DND-41 (cell line): ENCODE data around the gene RHOBTB3.

ENCODE experiments used
- ATAC-seq: fragments of 200-7000 bp; cut with Tn5 transposase; 3 replicates; pipeline ENCODE4 v1.9.1; 2021; ENCODE audit warnings: low read depth; ENCODE audit not compliant: insufficient read depth
- DNase-seq: peaks from one replicate; pipeline ENCODE4 v3.0.0-alpha.2; 2020
- H2AFZ ChIP-seq: 2 replicates; pipeline ENCODE4 v1.6.0; 2012; ENCODE audit warnings: low read depth, low read length
- H3K27ac ChIP-seq: 2 replicates; pipeline ENCODE4 v1.5.1; 2012; ENCODE audit warnings: low read length, inconsistent platforms
- H3K27me3 ChIP-seq: fragments of 200-600 bp; sonication (generic); 2 replicates; pipeline ENCODE4 v1.6.0; 2012; ENCODE audit warnings: low read length, mild to moderate bottlenecking, inconsistent platforms; ENCODE audit not compliant: insufficient read depth, poor library complexity
- H3K36me3 ChIP-seq: 2 replicates; pipeline ENCODE4 v1.5.1; 2012; ENCODE audit warnings: low read length, inconsistent platforms; ENCODE audit not compliant: insufficient read depth
- H3K4me1 ChIP-seq: 2 replicates; pipeline ENCODE4 v1.5.1; 2012; ENCODE audit warnings: mild to moderate bottlenecking, low read length; ENCODE audit not compliant: insufficient read depth
- H3K4me2 ChIP-seq: 2 replicates; pipeline ENCODE4 v1.6.0; 2012; ENCODE audit warnings: mild to moderate bottlenecking, moderate library complexity, low read length, inconsistent platforms; ENCODE audit not compliant: insufficient read depth
- H3K4me3 ChIP-seq, 2 experiments: fragments of 200-600 bp in 1 of 2; shearing (Covaris generic) in 1 of 2; 2 replicates each; pipeline ENCODE4 v1.5.1; 2012 to 2016; ENCODE audit warnings: inconsistent platforms in 2 of 2, low read length in 2 of 2, mild to moderate bottlenecking in 2 of 2, low read depth in 1 of 2, moderate library complexity in 1 of 2
- H3K79me2 ChIP-seq: 2 replicates; pipeline ENCODE4 v1.6.0; 2012; ENCODE audit warnings: low read length, inconsistent platforms; ENCODE audit not compliant: insufficient read depth
- H3K9ac ChIP-seq: 2 replicates; pipeline ENCODE4 v1.6.0; 2012; ENCODE audit warnings: low read depth, mild to moderate bottlenecking, inconsistent platforms, low read length, moderate library complexity
- H3K9me3 ChIP-seq: 2 replicates; pipeline ENCODE4 v1.5.1; 2012; ENCODE audit warnings: low read length, moderate library complexity, mild to moderate bottlenecking, inconsistent platforms; ENCODE audit not compliant: insufficient read depth, severe bottlenecking
- H4K20me1 ChIP-seq: 2 replicates; pipeline ENCODE4 v1.6.0; 2012; ENCODE audit warnings: low read length; ENCODE audit not compliant: insufficient read depth
- EZH2 ChIP-seq: IDR thresholded peaks from 3 replicates; pipeline ENCODE4 v1.6.1; 2012; ENCODE audit warnings: borderline replicate concordance, low read depth, mild to moderate bottlenecking, moderate library complexity, low read length, inconsistent platforms; ENCODE audit not compliant: severe bottlenecking
- TF ChIP-seq, protein P1 (sequence below): IDR thresholded peaks from 2 replicates; pipeline ENCODE4 v1.5.1; 2012; ENCODE audit warnings: borderline replicate concordance, low read length, moderate library complexity, mild to moderate bottlenecking; ENCODE audit not compliant: poor library complexity, severe bottlenecking; ENCODE audit errors: extremely low read depth

Gene RHOBTB3

GRCh38 chr5:95761771-95762651 is 30.9 kb downstream of the RHOBTB3 start:
- Histone ChIP-seq H4K20me1 (no peaks in the 10 kb centered on the region), H3K27me3 (no peaks in the 10 kb centered on the region), H3K4me1 (peaks cover 38% of the 10 kb centered on the region), H2AFZ (peak overlapping the region; percentile 13; the same call in 1 of the 2 replicates), H3K9ac (no peak overlapping the region), H3K79me2 (no peaks in the 10 kb centered on the region), H3K4me2 (peak overlapping the region; percentile 63; the same call in 1 of the 2 replicates), H3K27ac (peak overlapping the region; percentile 86), H3K4me3 (no peak overlapping the region), H3K9me3 (no peaks in the 10 kb centered on the region), H3K36me3 (no peaks in the 10 kb centered on the region)
- TF ChIP-seq, protein P1, sequence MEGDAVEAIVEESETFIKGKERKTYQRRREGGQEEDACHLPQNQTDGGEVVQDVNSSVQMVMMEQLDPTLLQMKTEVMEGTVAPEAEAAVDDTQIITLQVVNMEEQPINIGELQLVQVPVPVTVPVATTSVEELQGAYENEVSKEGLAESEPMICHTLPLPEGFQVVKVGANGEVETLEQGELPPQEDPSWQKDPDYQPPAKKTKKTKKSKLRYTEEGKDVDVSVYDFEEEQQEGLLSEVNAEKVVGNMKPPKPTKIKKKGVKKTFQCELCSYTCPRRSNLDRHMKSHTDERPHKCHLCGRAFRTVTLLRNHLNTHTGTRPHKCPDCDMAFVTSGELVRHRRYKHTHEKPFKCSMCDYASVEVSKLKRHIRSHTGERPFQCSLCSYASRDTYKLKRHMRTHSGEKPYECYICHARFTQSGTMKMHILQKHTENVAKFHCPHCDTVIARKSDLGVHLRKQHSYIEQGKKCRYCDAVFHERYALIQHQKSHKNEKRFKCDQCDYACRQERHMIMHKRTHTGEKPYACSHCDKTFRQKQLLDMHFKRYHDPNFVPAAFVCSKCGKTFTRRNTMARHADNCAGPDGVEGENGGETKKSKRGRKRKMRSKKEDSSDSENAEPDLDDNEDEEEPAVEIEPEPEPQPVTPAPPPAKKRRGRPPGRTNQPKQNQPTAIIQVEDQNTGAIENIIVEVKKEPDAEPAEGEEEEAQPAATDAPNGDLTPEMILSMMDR, result no peak
- TF ChIP-seq EZH2, result no peak
- DNase-seq, result no peak
- no peak for ATAC-seq

- no peaks in the 10 kb centered on the region for H3K9me3 ChIP-seq
- peaks cover 38% of the 10 kb centered on the region for H3K4me1 ChIP-seq
- DNase-seq, result no peak
- H2AFZ ChIP-seq, result no peak overlapping the region
- no peak for ATAC-seq
- H3K4me2 ChIP-seq, result no peak overlapping the region
- no peak overlapping the region for H3K4me3 ChIP-seq
- H3K36me3 ChIP-seq, result no peaks in the 10 kb centered on the region
- no peak overlapping the region for H3K9ac ChIP-seq
- H4K20me1 ChIP-seq, result no peaks in the 10 kb centered on the region
- no peaks in the 10 kb centered on the region for H3K79me2 ChIP-seq
- H3K27me3 ChIP-seq, result no peaks in the 10 kb centered on the region
- H3K27ac ChIP-seq, result no peak overlapping the region
- TF ChIP-seq, protein P1, result no peak
- TF ChIP-seq EZH2, result no peak
These were observed 31.5 kb downstream of the RHOBTB3 start for GRCh38 chr5:95762652-95763041.

DNA sequence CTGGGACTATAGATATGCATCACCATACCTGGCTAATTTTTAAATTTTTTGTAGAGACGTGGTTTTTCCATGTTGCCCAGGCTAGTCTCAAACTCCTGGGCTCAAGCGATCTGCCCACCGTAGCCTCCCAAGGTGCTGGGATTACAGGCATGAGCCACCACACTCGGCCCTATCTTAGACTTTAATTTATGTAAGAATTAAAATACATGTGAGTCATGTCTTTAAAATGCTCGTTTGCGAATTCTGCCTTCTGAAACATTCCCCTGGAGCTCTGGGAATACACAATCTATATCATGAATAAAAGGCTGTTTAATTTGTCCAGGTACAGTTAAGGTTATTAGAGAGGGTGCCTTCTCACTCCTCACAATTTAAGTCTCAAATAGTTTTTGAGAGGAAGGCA is 32.8 kb downstream of the RHOBTB3 start:
- DNase-seq (no peak), ATAC-seq (no peak)
- Histone ChIP-seq H3K4me2 (no peak overlapping the region), H3K4me3 (no peak overlapping the region), H3K79me2 (no peaks in the 10 kb centered on the region), H3K9ac (no peak overlapping the region), H3K36me3 (no peaks in the 10 kb centered on the region), H3K4me1 (peaks cover 35% of the 10 kb centered on the region), H4K20me1 (no peaks in the 10 kb centered on the region), H3K27ac (no peak overlapping the region), H3K9me3 (no peaks in the 10 kb centered on the region), H2AFZ (no peak overlapping the region), H3K27me3 (no peaks in the 10 kb centered on the region)
- no peak for TF ChIP-seq EZH2
- TF ChIP-seq, protein P1, result no peak
